Measurements from ENCODE around the gene PAK1.

PAK1 gene

GRCh38 chr11:77400271-77400670, 73.6 kb downstream of the PAK1 start:
- Histone ChIP-seq H3K27me3 (replicated peaks; ENCODE audit: control insufficient read depth, insufficient read depth, low read length) (no peaks in the 10 kb centered on the region), H3K4me3 (replicated peaks; ENCODE audit: low read depth, low read length) (no peak overlapping the region), H3K36me3 (ENCODE audit: control insufficient read depth, insufficient read depth, low read length) (no peaks in the 10 kb centered on the region)
- DNase-seq (ENCODE audit: extremely low read depth, insufficient read length) = no peak
- no peak for TF ChIP-seq CTCF (IDR thresholded peaks at IDR 0.05; ENCODE audit: insufficient read depth, low read length, poor library complexity, severe bottlenecking)

- H3K36me3 ChIP-seq (ENCODE audit: control insufficient read depth, insufficient read depth, low read length) = no peaks in the 10 kb centered on the region
- H3K27me3 ChIP-seq (replicated peaks; ENCODE audit: control insufficient read depth, insufficient read depth, low read length) = no peaks in the 10 kb centered on the region
- no peak for TF ChIP-seq CTCF (IDR thresholded peaks at IDR 0.05; ENCODE audit: insufficient read depth, low read length, poor library complexity, severe bottlenecking)
- no peak for DNase-seq (ENCODE audit: extremely low read depth, insufficient read length)
- no peak overlapping the region for H3K4me3 ChIP-seq (replicated peaks; ENCODE audit: low read depth, low read length)
These were observed 76.3 kb downstream of the PAK1 start for GRCh38 chr11:77397631-77398030.

GRCh38 chr11:77396911-77397310, 77.0 kb downstream of the PAK1 start:
- no peak overlapping the region for H3K4me3 ChIP-seq (replicated peaks; ENCODE audit: low read depth, low read length)
- H3K27me3 ChIP-seq (replicated peaks; ENCODE audit: control insufficient read depth, insufficient read depth, low read length) = no peaks in the 10 kb centered on the region
- TF ChIP-seq CTCF (IDR thresholded peaks at IDR 0.05; ENCODE audit: insufficient read depth, low read length, poor library complexity, severe bottlenecking) = no peak
- DNase-seq (ENCODE audit: extremely low read depth, insufficient read length) = no peak
- H3K36me3 ChIP-seq (ENCODE audit: control insufficient read depth, insufficient read depth, low read length) = no peaks in the 10 kb centered on the region

GRCh38 chr11:77396305-77396704, 77.6 kb downstream of the PAK1 start:
- H3K36me3 ChIP-seq (ENCODE audit: control insufficient read depth, insufficient read depth, low read length) = no peaks in the 10 kb centered on the region
- no peak for TF ChIP-seq CTCF (IDR thresholded peaks at IDR 0.05; ENCODE audit: insufficient read depth, low read length, poor library complexity, severe bottlenecking)
- no peaks in the 10 kb centered on the region for H3K27me3 ChIP-seq (replicated peaks; ENCODE audit: control insufficient read depth, insufficient read depth, low read length)
- DNase-seq (ENCODE audit: extremely low read depth, insufficient read length) = no peak
- no peak overlapping the region for H3K4me3 ChIP-seq (replicated peaks; ENCODE audit: low read depth, low read length)

- no peak for TF ChIP-seq CTCF (IDR thresholded peaks at IDR 0.05; ENCODE audit: insufficient read depth, low read length, poor library complexity, severe bottlenecking)
- H3K27me3 ChIP-seq (replicated peaks; ENCODE audit: control insufficient read depth, insufficient read depth, low read length) = no peaks in the 10 kb centered on the region
- DNase-seq (ENCODE audit: extremely low read depth, insufficient read length) = no peak
- H3K36me3 ChIP-seq (ENCODE audit: control insufficient read depth, insufficient read depth, low read length) = no peaks in the 10 kb centered on the region
- H3K4me3 ChIP-seq (replicated peaks; ENCODE audit: low read depth, low read length) = no peak overlapping the region
These were observed 78.3 kb downstream of the PAK1 start for GRCh38 chr11:77395460-77396173.

GRCh38 chr11:77392842-77393241, 81.1 kb downstream of the PAK1 start:
- H3K4me3 ChIP-seq (replicated peaks; ENCODE audit: low read depth, low read length) = no peak overlapping the region
- H3K27me3 ChIP-seq (replicated peaks; ENCODE audit: control insufficient read depth, insufficient read depth, low read length) = no peaks in the 10 kb centered on the region
- no peak for TF ChIP-seq CTCF (IDR thresholded peaks at IDR 0.05; ENCODE audit: insufficient read depth, low read length, poor library complexity, severe bottlenecking)
- H3K36me3 ChIP-seq (ENCODE audit: control insufficient read depth, insufficient read depth, low read length) = no peaks in the 10 kb centered on the region
- DNase-seq (ENCODE audit: extremely low read depth, insufficient read length) = no peak
